A549 (cell line): ENCODE data around the gene OPRM1.

Experiments
- CTCF ChIP-seq: fragments of >200 bp; sonication (Bioruptor Twin); formaldehyde crosslinking; IDR thresholded peaks from 3 replicates; pipeline ENCODE4 v1.5.1; 2016
- FOSB ChIP-seq: fragments of 250-450 bp; sonication (Bioruptor Pico); IDR thresholded peaks from 2 replicates; pipeline ENCODE4 v1.5.0; 2020; ENCODE audit warnings: mild to moderate bottlenecking, moderate library complexity
- TF ChIP-seq, protein P1 (sequence below): fragments of 200-600 bp; sonication (generic); IDR thresholded peaks from 2 replicates; pipeline ENCODE4 v1.6.1; 2016; ENCODE audit warnings: antibody characterized with exemption, mild to moderate bottlenecking, moderate library complexity

DNA sequence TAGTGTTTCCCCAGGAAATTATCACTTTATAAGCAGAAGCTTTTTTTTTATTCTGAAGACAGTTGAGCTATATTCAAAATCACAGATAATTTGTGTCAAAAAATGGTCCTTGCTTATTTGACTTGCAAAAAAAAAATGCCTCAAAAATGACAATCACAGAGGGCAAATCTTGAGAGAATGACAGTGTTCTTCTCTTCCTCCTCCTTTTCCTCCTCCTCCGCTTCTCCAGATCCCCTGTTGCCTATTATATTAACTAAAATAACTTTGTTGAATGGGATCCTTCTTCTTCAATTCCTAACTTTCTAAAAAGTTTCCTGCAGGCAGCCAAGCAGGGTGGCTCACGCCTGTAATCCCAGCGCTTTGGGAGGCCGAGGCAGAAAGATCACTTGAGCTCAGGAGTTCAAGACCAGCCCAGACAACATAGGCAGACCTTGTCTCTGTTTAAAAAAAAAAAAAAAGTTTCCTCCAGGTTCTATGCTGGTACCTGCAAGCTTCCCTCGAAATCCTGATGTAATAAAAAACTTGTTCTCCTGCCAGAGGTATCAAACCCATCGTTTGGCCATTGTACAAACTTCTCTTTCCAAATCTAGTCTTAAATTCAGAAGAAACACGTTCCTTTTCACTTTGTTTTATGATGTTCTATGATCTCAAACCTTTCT, 189.0 kb downstream of the OPRM1 start:
- TF ChIP-seq CTCF (no peak), FOSB (CRISPR knock-in tag) (no peak)
- TF ChIP-seq, protein P1, sequence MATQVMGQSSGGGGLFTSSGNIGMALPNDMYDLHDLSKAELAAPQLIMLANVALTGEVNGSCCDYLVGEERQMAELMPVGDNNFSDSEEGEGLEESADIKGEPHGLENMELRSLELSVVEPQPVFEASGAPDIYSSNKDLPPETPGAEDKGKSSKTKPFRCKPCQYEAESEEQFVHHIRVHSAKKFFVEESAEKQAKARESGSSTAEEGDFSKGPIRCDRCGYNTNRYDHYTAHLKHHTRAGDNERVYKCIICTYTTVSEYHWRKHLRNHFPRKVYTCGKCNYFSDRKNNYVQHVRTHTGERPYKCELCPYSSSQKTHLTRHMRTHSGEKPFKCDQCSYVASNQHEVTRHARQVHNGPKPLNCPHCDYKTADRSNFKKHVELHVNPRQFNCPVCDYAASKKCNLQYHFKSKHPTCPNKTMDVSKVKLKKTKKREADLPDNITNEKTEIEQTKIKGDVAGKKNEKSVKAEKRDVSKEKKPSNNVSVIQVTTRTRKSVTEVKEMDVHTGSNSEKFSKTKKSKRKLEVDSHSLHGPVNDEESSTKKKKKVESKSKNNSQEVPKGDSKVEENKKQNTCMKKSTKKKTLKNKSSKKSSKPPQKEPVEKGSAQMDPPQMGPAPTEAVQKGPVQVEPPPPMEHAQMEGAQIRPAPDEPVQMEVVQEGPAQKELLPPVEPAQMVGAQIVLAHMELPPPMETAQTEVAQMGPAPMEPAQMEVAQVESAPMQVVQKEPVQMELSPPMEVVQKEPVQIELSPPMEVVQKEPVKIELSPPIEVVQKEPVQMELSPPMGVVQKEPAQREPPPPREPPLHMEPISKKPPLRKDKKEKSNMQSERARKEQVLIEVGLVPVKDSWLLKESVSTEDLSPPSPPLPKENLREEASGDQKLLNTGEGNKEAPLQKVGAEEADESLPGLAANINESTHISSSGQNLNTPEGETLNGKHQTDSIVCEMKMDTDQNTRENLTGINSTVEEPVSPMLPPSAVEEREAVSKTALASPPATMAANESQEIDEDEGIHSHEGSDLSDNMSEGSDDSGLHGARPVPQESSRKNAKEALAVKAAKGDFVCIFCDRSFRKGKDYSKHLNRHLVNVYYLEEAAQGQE = no peak
